Hepatocyte (in vitro differentiated cells): ENCODE data around the gene SLC35E2B.
"Not testable (repeated sequence)": the region's sequence is repeated elsewhere in the genome, so short reads cannot be mapped to it uniquely, and the experiment has no call there.

Experiments
- CTCF ChIP-seq: fragments of 200-600 bp; sonication (generic); IDR thresholded peaks from 2 replicates; pipeline ENCODE4 v1.5.1; 2016; ENCODE audit warnings: antibody characterized with exemption, mild to moderate bottlenecking; ENCODE audit not compliant: poor library complexity
- EZH2phosphoT487 ChIP-seq: fragments of 200-600 bp; sonication (generic); IDR thresholded peaks from one replicate; pipeline ENCODE4 v1.6.1; 2018; ENCODE audit warnings: antibody characterized with exemption, mild to moderate bottlenecking, low read depth, moderate library complexity; ENCODE audit not compliant: unreplicated experiment, severe bottlenecking

- TF ChIP-seq CTCF, EZH2phosphoT487: not testable (repeated sequence)
Measured at GRCh38 chr1:1662392-1662791, 30.2 kb downstream of the SLC35E2B start.
